Gastroesophageal sphincter (tissue), 4 donors: ENCODE results near the gene SYCP3. TPM values are rescaled to one million over a fixed set of nuclear protein-coding genes. Genes with fewer than 3 reads are reported as not detected.

Experiments
- ATAC-seq: fragments of 150-250 bp; one replicate; pipeline ENCODE4 v1.9.1; 2016; ENCODE audit warnings: mild to moderate bottlenecking, moderate library complexity
- H3K27ac ChIP-seq, 4 donors: fragments of 200-600 bp; sonication (generic) in 3 of 4; 1 replicate in 3 of 4; 2 replicates in 1 of 4; pipeline ENCODE4 v1.5.1; 2016 to 2019
- H3K27me3 ChIP-seq: fragments of 200-600 bp; sonication (generic); one replicate; pipeline ENCODE4 v1.5.1; 2019
- H3K36me3 ChIP-seq, 2 donors: fragments of 200-600 bp; sonication (generic); one replicate each; pipeline ENCODE4 v1.5.1; 2019; ENCODE audit warnings: control low read depth in 1 of 2
- H3K4me1 ChIP-seq, 3 donors: fragments of 200-600 bp; sonication (generic); 1 replicate in 2 of 3; 2 replicates in 1 of 3; pipeline ENCODE4 v1.5.1; 2016 to 2019; ENCODE audit warnings: control low read depth in 2 of 3
- H3K4me3 ChIP-seq, 2 donors: fragments of 200-600 bp; sonication (generic); one replicate each; pipeline ENCODE4 v1.5.1; 2019; ENCODE audit warnings: mild to moderate bottlenecking in 1 of 2, moderate library complexity in 1 of 2
- H3K9me3 ChIP-seq, 3 donors: fragments of 200-600 bp; sonication (generic); one replicate each; pipeline ENCODE4 v1.5.1; 2017 to 2019; ENCODE audit warnings: control low read depth in 2 of 3
- EP300 ChIP-seq: sonication (generic); formaldehyde crosslinking; IDR thresholded peaks from one replicate; pipeline ENCODE4 v1.6.1; 2017; ENCODE audit warnings: antibody characterized with exemption, mild to moderate bottlenecking
- POLR2A ChIP-seq, 2 donors: fragments of 450-650 bp; IDR thresholded peaks; one replicate each; pipeline ENCODE4 v1.6.1; 2017; ENCODE audit warnings: antibody characterized with exemption in 2 of 2, mild to moderate bottlenecking in 2 of 2, moderate library complexity in 1 of 2
- POLR2AphosphoS5 ChIP-seq: sonication (generic); formaldehyde crosslinking; IDR thresholded peaks from one replicate; pipeline ENCODE4 v1.6.1; 2017; ENCODE audit warnings: antibody characterized with exemption
- WGBS, 2 donors: methylation state at CpG; one replicate each; pipeline ENCODE4 v1.1.5; 2018; ENCODE audit warnings: low coverage in 1 of 2; 5-methylcytosine and 5-hydroxymethylcytosine counted together
- total RNA-seq, 4 donors: library from RNA; depleted of rRNA; stranded (reverse); fragments of >200 nt; gene quantifications; one replicate each; pipeline ENCODE4 v1.1.0, GENCODE V29; 2016
- TF ChIP-seq, protein P1 (sequence below), 4 experiments: fragments of 200-600 bp in 2 of 4; fragments of 450-650 bp in 2 of 4; sonication (generic) in 1 of 4; IDR thresholded peaks; one replicate each; pipeline ENCODE4 v1.5.1; 2017 to 2019; ENCODE audit warnings: antibody characterized with exemption in 4 of 4, mild to moderate bottlenecking in 2 of 4, moderate library complexity in 2 of 4

Gene SYCP3
- total RNA-seq, 4 donors from 2014 or later, result 0.13 TPM; not detected in 3

DNA sequence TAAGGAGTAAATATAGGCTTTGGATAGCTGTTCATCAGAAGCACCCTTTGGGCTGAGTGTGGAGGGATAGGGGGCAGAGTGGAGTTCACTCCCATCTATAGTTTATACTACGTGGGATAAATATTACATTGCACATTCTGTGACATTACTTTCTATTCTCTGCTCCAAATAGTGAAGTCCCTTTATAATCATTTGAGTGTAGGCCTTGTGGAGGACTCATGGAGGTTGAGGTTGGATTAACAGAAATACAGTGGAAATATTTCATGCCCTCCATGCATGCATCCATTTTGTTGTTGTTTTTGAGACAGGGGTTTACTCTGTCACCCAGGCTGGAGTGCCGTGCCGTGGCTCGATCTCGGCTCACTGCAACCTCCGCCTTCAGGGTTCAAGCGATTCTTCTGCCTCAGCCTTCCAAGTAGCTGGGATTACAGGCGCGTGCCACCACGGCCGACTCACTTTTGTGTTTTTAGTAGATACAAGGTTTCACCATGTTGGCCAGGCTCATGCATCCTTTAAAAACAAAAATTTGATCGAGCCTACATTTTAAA lies 40.4 kb downstream of the SYCP3 start:
- H3K4me1 ChIP-seq, result peaks cover 6 to 70% (median 30%) of the 10 kb centered on the region in 3 donors
- no peaks in the 10 kb centered on the region for H3K27me3 ChIP-seq
- no peaks in the 10 kb centered on the region for H3K36me3 ChIP-seq
- no peak for ATAC-seq
- peak overlapping the region; percentile 77 to 97 (median 96) for H3K27ac ChIP-seq
- TF ChIP-seq POLR2A (IDR thresholded peaks at IDR 0.05), result no peak
- TF ChIP-seq, protein P1, sequence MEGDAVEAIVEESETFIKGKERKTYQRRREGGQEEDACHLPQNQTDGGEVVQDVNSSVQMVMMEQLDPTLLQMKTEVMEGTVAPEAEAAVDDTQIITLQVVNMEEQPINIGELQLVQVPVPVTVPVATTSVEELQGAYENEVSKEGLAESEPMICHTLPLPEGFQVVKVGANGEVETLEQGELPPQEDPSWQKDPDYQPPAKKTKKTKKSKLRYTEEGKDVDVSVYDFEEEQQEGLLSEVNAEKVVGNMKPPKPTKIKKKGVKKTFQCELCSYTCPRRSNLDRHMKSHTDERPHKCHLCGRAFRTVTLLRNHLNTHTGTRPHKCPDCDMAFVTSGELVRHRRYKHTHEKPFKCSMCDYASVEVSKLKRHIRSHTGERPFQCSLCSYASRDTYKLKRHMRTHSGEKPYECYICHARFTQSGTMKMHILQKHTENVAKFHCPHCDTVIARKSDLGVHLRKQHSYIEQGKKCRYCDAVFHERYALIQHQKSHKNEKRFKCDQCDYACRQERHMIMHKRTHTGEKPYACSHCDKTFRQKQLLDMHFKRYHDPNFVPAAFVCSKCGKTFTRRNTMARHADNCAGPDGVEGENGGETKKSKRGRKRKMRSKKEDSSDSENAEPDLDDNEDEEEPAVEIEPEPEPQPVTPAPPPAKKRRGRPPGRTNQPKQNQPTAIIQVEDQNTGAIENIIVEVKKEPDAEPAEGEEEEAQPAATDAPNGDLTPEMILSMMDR (IDR thresholded peaks at IDR 0.05), result peak in 1 of 4 experiments; percentile 33
- no peaks in the 10 kb centered on the region for H3K9me3 ChIP-seq
- peak overlapping the region; percentile 74 to 75 for H3K4me3 ChIP-seq
- 79% methylated on average over 9 of the region's 12 CpGs; no CpG with 5 or more reads in 1 of the 2 donors for WGBS, 2 donors

GRCh38 chr12:101697930-101698799 lies 41.1 kb downstream of the SYCP3 start:
- peak overlapping the region; percentile 77 to 97 (median 96) for H3K27ac ChIP-seq
- 0% methylated on average over 5 to 8 of the region's 67 CpGs for WGBS, 2 donors
- H3K27me3 ChIP-seq, result no peaks in the 10 kb centered on the region
- no peaks in the 10 kb centered on the region for H3K36me3 ChIP-seq
- H3K9me3 ChIP-seq, result no peaks in the 10 kb centered on the region
- ATAC-seq, result peak; percentile 78
- peaks cover 6 to 64% (median 26%) of the 10 kb centered on the region in 3 donors for H3K4me1 ChIP-seq
- peak overlapping the region; percentile 74 to 75 for H3K4me3 ChIP-seq
- TF ChIP-seq POLR2AphosphoS5, result peak; percentile 8
- peak in 1 of 2 donors; percentile 45 for TF ChIP-seq POLR2A (IDR thresholded peaks at IDR 0.05)
- TF ChIP-seq, protein P1 (IDR thresholded peaks at IDR 0.05), result no peak

DNA sequence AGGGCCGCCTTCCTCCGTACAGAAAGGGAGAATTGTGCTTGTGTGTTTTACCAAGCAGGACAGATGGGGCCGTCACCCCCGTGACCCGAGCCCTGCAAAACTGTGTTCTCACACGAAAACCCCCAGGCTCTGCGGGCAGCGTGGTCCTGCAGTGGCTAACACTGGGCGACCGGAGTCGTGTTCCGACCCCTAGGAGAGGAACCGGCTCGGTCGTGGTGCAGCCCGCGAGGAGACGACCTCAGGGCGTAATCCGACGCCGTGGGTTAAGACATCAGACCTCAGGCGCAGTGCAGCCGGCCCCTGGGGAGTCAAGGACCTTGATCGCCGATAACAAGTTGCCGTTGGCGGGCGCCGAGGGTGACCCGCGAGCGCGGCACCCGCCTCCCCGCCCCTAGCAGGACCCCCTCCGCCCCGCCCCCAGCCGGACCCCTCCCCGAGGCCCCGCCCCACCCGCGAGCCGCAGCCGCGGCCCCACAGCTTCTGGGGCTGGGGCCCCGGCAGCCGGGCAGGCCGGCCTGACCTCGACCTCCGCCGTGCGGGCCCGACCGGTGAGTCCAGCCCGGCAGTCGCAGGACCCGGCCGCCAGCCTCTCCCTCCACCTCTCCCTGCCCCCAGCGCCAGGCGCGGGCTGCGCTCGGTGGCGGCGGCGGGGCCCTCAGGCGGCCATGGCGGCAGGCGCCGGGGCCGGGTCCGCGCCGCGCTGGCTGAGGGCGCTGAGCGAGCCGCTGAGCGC lies 41.9 kb downstream of the SYCP3 start, which contains the start of gene CHPT1:
Gene CHPT1, plus strand, starts transcription at position 444 of the 733 bp plus-strand sequence. Its CDS starts 222 bp downstream, at position 666.
- Histone ChIP-seq H3K27ac (peak within 1 kb of the TSS; percentile 77 to 97 (median 96)), H3K4me1 (peaks cover 6 to 56% (median 23%) of the 10 kb centered on the region in 3 donors), H3K27me3 (no peaks in the 10 kb centered on the region), H3K9me3 (no peaks in the 10 kb centered on the region), H3K36me3 (no peaks in the 10 kb centered on the region), H3K4me3 (peak within 1 kb of the TSS; percentile 74 to 75)
- peak; percentile 67 for ATAC-seq
- WGBS, 2 donors, result 0% methylated on average over 2 of the region's 80 CpGs; no CpG with 5 or more reads in 1 of the 2 donors
- TF ChIP-seq EP300 (no peak), POLR2A (IDR thresholded peaks at IDR 0.05) (peak in 1 of 2 donors; percentile 66), POLR2AphosphoS5 (peak; percentile 39)
- TF ChIP-seq, protein P1 (IDR thresholded peaks at IDR 0.05), result peak in 1 of 4 experiments; percentile 6

GRCh38 chr12:101696251-101697196 lies 42.7 kb downstream of the SYCP3 start:
- Histone ChIP-seq H3K27ac (peak overlapping the region; percentile 77 to 97 (median 96)), H3K27me3 (no peaks in the 10 kb centered on the region), H3K4me1 (peaks cover 6 to 48% (median 23%) of the 10 kb centered on the region in 3 donors), H3K4me3 (peak overlapping the region; percentile 74 to 75), H3K9me3 (no peaks in the 10 kb centered on the region), H3K36me3 (no peaks in the 10 kb centered on the region)
- WGBS, 2 donors, result 30 to 31% methylated on average over 10 to 15 of the region's 18 CpGs
- TF ChIP-seq POLR2A (IDR thresholded peaks at IDR 0.05), result no peak
- TF ChIP-seq POLR2AphosphoS5, result peak; percentile 35
- ATAC-seq, result peak; percentile 60
